Femur (tissue), 1 donor: ENCODE results near the gene DRD3.
A peak's percentile ranks its signal among the peaks of the same experiment; 100 is the strongest.

Experiments
- DNase-seq: peaks from one replicate; pipeline ENCODE4 v3.0.0-alpha.2; 2017

DRD3 gene

DNA sequence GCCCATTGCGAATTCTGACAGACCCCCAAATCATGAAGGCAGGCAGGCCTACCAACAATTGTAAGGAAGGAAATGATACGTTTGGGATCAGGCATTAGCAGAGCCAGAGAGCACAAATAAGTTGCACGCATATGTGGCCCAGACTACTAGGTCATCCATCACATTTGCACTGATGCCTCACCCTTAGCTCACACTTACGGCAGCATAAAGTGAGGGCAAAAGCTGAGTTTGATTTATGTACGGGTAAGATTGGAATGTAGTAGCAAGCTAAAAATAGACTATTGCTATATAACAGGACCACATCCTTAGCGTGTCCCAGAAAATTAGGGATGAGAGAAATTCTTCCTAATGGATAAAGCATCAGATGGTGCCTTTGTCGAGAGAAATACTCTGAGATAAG, 63.7 kb downstream of the DRD3 start:
- DNase-seq = no peak

GRCh38 chr3:114114719-114115118, 64.1 kb downstream of the DRD3 start:
- no peak for DNase-seq

- no peak for DNase-seq
These were observed 66.2 kb downstream of the DRD3 start for GRCh38 chr3:114112696-114113095.

DNA sequence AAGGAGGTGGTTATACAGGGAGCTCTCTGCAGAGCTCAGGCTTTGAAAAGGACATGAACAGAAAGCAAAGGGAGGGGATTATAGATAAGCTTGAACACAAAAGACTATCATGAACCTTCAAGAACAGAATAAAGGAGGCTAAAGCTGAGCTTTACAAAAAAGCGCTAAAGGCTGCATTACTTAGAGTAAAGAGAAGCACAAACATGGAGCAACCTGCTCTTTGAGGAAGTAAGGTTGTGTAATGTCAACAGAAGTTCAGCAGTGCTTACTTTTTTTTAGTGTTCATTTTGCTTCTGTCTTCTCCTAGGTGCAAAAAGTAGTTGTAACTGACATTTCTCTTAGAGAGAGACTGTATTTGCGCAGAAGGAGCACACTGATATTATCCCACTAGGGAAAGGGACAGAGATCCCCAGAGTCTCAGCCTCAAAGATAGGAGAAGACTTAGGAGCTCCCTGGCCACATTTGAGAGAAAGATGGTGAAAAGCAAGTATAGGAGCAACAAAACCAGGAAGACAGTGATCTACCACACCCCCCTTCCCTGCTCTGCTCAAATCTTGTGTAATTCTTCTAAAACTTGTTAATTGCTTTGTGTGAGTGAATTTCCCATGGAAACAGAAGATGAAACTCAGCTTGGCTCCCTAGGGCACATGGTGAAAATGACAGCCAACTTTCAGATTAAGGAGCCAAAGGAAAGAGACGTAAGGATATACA, 67.6 kb downstream of the DRD3 start:
- no peak for DNase-seq

- DNase-seq = no peak
These were observed 68.4 kb downstream of the DRD3 start for GRCh38 chr3:114110439-114110838.

- no peak for DNase-seq
These were observed 70.7 kb downstream of the DRD3 start for GRCh38 chr3:114108137-114108536.

GRCh38 chr3:114104414-114104813, 74.4 kb downstream of the DRD3 start:
- DNase-seq = no peak

DNA sequence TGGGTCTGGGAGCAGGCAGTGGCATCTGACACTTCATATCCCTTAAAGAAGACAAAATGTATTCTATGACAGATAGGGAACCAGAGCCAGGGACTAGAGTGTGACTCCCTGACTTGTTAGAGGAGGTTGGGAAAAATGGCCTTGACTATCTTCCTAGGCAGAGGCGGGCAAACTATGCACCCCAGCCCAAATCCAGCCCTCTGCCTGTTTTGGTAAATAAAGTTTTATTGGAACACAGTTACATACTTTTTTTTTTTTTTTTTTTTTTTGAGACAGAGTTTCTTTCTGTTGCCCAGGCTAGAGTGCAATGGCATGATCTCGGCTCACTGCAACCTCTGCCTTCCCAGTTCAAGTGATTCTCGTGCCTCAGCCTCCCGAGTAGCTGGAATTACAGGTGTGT, 75.0 kb downstream of the DRD3 start:
- no peak for DNase-seq

- DNase-seq = no peak
These were observed 75.7 kb downstream of the DRD3 start for GRCh38 chr3:114103181-114103580.

- DNase-seq = no peak
These were observed 77.8 kb downstream of the DRD3 start for GRCh38 chr3:114101101-114101500.

- no peak for DNase-seq
These were observed 83.1 kb downstream of the DRD3 start for GRCh38 chr3:114095796-114096195.

GRCh38 chr3:114093596-114093995, 85.3 kb downstream of the DRD3 start:
- DNase-seq = peak; percentile 28

- DNase-seq = no peak
These were observed 85.9 kb downstream of the DRD3 start for GRCh38 chr3:114093016-114093380.

DNA sequence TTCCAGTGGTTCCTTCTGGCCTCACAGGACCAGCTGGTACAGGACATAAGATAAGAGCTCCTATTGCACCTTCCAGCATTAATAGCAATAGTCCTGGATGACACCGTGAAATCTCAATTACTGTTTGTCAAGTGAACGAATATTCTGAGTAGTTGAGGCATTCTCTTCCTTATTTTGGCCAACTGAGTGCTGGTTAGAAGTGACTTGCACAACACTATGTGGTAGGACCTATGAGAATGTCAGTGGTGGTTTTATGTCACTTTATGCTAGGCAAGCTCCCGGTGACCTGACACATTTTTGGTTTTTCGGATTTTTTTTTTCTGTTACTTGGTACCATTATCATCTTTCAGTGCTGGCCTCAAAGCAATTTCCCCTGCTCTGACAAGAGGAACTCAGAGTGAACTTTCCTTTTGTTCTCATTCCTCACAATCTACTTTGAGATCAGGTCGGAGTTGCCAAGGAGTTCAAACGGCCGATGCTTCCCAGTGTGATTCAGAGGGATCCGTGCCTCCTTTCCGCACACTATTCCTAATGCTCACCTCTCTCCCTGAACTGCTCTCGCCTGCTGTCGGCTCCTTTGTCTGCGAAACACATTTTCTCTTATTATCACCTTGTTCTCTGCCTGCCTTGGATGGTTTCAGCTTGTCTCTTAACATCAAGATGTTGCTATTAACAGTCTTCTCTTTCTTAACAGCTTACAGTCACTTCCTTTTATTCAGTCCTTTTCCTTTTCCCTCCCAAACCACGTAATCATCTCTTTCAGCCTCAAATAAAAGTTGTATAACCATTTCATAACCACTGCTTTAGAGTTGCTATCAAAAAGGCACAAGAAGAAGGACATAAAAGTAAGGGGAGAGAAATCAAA, 86.5 kb downstream of the DRD3 start:
- no peak for DNase-seq

- no peak for DNase-seq
These were observed 89.2 kb downstream of the DRD3 start for GRCh38 chr3:114089675-114090074.

- no peak for DNase-seq
These were observed 92.5 kb downstream of the DRD3 start for GRCh38 chr3:114086356-114086755.

- DNase-seq = no peak
These were observed 95.7 kb downstream of the DRD3 start for GRCh38 chr3:114083112-114083511.

GRCh38 chr3:114081037-114081436, 97.8 kb downstream of the DRD3 start:
- no peak for DNase-seq

DNA sequence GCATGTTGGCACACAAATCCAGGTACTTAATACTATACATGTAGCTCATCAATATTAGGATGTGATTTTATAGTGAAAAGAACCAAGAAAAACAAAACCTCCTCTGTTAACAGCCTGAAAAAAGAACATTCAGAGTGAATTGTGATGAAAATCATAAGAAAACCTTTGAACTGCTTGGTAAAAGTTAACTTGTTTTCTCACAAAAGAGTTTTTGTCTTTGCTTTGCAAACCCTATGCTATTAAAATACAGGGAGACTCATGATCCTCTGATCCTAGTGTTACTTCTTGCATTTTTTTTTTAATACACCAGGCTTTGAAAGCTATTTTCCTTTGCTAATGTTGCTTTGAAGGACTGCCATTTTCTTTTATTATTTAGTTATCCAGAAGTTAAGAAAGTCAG, 98.7 kb downstream of the DRD3 start:
- no peak for DNase-seq

DNA sequence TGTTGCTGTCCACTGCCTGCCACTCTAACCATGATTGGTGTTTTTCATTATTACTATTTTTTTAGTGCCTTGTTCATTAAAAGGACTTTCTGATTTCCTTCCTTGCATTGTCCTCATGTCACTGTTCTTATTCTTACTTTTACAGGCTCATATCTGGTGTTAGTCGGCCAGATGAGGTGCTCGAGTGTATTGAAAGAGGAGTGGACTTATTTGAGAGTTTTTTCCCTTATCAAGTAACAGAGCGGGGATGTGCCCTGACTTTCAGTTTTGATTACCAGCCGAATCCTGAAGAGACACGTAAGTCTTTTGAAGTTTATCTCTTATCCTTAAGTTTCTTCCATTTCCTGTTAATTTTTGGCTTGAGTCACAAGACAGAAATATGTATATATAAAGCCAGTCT, 99.1 kb downstream of the DRD3 start:
- DNase-seq = no peak

GRCh38 chr3:114078126-114078525, 100.7 kb downstream of the DRD3 start:
- no peak for DNase-seq
